HepG2 (cell line): ENCODE results near the gene OR14A16. TPM values are rescaled to one million over a fixed set of nuclear protein-coding genes. Genes with fewer than 3 reads are reported as not detected.

Experiments used
- ATAC-seq: fragments of 200-7000 bp; cut with Tn5 transposase; 3 replicates; pipeline ENCODE4 v1.9.1; 2020; ENCODE audit warnings: mild to moderate bottlenecking, moderate library complexity
- BruUV-seq: library from RNA; stranded (reverse); fragments of 400-500 nt; replicated peaks from 2 replicates; lab custom pipeline; 2021; lab: Mats Ljungman, UMichigan
- CTCF ChIA-PET: fragments of 300-600 bp; formaldehyde crosslinking; extraction: SDS; loops from one replicate; lab custom pipeline; 2021; ENCODE audit warnings: low total read pairs, inconsistent platforms, low intra/inter-chr PET ratio; lab: Yijun Ruan, JAX
- POLR2A ChIA-PET: fragments of 350-600 bp; sonication (Branson Sonifier 250); formaldehyde crosslinking; loops from one replicate; lab custom pipeline; 2020; ENCODE audit warnings: antibody characterized with exemption, inconsistent platforms; lab: Yijun Ruan, JAX
- DNase-seq: peaks from one replicate; pipeline ENCODE4 v3.0.0-alpha.2; 2015; ENCODE audit warnings: low spot score
- FAIRE-seq: peaks from 3 replicates; lab custom pipeline; 2011; peaks lifted over from hg19 to GRCh38; lab: Jason Lieb, UNC
- H2AFZ ChIP-seq: one replicate; pipeline ENCODE4 v1.6.1; 2011; ENCODE audit warnings: low read length, inconsistent platforms
- H3K27ac ChIP-seq: fragments of 300-600 bp; 3 replicates; pipeline ENCODE4 v1.8.0; 2011; ENCODE audit warnings: mixed run types, mild to moderate bottlenecking, mixed read lengths, low read length, inconsistent platforms; ENCODE audit not compliant: insufficient read depth; ENCODE audit errors: extremely low read length
- H3K27me3 ChIP-seq, 2 experiments: fragments of 200-600 bp in 1 of 2; 2 replicates in 1 of 2; 3 replicates in 1 of 2; pipeline versions ENCODE4 v1.6.0 to v1.8.0; 2011; ENCODE audit warnings: low read length in 2 of 2, mild to moderate bottlenecking in 2 of 2, moderate library complexity in 2 of 2, inconsistent platforms in 1 of 2; ENCODE audit not compliant: insufficient read depth in 2 of 2, control insufficient read depth in 1 of 2
- H3K36me3 ChIP-seq, 2 experiments: fragments of 200-600 bp in 1 of 2; replicated peaks in 1 of 2; 2 replicates in 1 of 2; 3 replicates in 1 of 2; pipeline versions ENCODE4 v1.5.1 to v1.8.0; 2011; ENCODE audit warnings: low read length in 2 of 2, inconsistent platforms in 1 of 2; ENCODE audit not compliant: insufficient read depth in 2 of 2, control insufficient read depth in 1 of 2
- H3K4me1 ChIP-seq: 2 replicates; pipeline ENCODE4 v1.5.1; 2012; ENCODE audit warnings: low read length, inconsistent platforms; ENCODE audit not compliant: insufficient read depth
- H3K4me2 ChIP-seq: 2 replicates; pipeline ENCODE4 v1.6.0; 2011; ENCODE audit warnings: low read depth, low read length, inconsistent platforms
- H3K4me3 ChIP-seq, 3 experiments: fragments of 200-600 bp in 1 of 3; sonication (generic), shearing (Covaris generic) in 1 of 3; replicated peaks in 1 of 3; 2 replicates each; pipeline ENCODE4 v1.5.1; 2011 to 2016; ENCODE audit warnings: low read length in 3 of 3, inconsistent platforms in 2 of 3, low read depth in 2 of 3, mild to moderate bottlenecking in 2 of 3, control low read depth in 1 of 3, mixed read lengths in 1 of 3; ENCODE audit not compliant: insufficient read depth in 1 of 3
- H3K79me2 ChIP-seq: one replicate; pipeline ENCODE4 v1.6.1; 2011; ENCODE audit warnings: low read length, inconsistent platforms; ENCODE audit not compliant: insufficient read depth
- H3K9ac ChIP-seq: 2 replicates; pipeline ENCODE4 v1.6.0; 2011; ENCODE audit warnings: mild to moderate bottlenecking, low read depth, low read length, inconsistent platforms; ENCODE audit not compliant: insufficient read depth
- H3K9me3 ChIP-seq: 2 replicates; pipeline ENCODE4 v1.5.1; 2012; ENCODE audit warnings: mild to moderate bottlenecking, low read length
- H4K20me1 ChIP-seq: 2 replicates; pipeline ENCODE4 v1.6.0; 2011; ENCODE audit warnings: inconsistent platforms, mild to moderate bottlenecking, low read length, moderate library complexity; ENCODE audit not compliant: insufficient read depth
- AGO2 ChIP-seq: fragments of 200-400 bp; formaldehyde crosslinking; optimal IDR thresholded peaks from 2 replicates; pipeline ENCODE3; 2017; ENCODE audit warnings: mild to moderate bottlenecking, low read depth, low read length, moderate library complexity
- CREB1 ChIP-seq, 2 experiments: fragments of 450-650 bp in 1 of 2; IDR thresholded peaks; 2 replicates each; pipeline ENCODE4 v1.6.1; 2016 to 2017; ENCODE audit warnings: control low read depth in 1 of 2, mild to moderate bottlenecking in 1 of 2, missing compliant biosample characterization in 1 of 2, missing genetic modification characterization in 1 of 2
- PHB2 ChIP-seq: fragments of 450-650 bp; IDR thresholded peaks from 2 replicates; pipeline ENCODE4 v1.6.1; 2018; ENCODE audit not compliant: partially characterized antibody
- PHF21A ChIP-seq: sonication (generic); formaldehyde crosslinking; IDR thresholded peaks from 2 replicates; pipeline ENCODE4 v1.5.0; 2020; ENCODE audit warnings: mild to moderate bottlenecking, missing genetic modification reagents
- SMARCE1 ChIP-seq: fragments of 450-650 bp; IDR thresholded peaks from 2 replicates; pipeline ENCODE4 v1.6.1; 2017; ENCODE audit warnings: borderline replicate concordance
- ZNF629 ChIP-seq: sonication (generic); formaldehyde crosslinking; conservative IDR thresholded peaks from 2 replicates; pipeline ENCODE4 v1.5.0; 2020; ENCODE audit warnings: missing genetic modification reagents
- WGBS: methylation state at CpG from one replicate; pipeline ENCODE4 v1.1.6; 2017; ENCODE audit warnings: low lambda C conversion rate; 5-methylcytosine and 5-hydroxymethylcytosine counted together
- in situ Hi-C: cut with HindIII; loops from 2 replicates; pipeline ENCODE4 v1.10.0; 2017; ENCODE audit warnings: low pct_unique_long_range_greater_than_20kb; ENCODE audit not compliant: extremely low pct_ligation_motif_present
- intact Hi-C: fragments of 100-400 bp; cut with micrococcal nuclease; formaldehyde crosslinking; loops from one replicate; pipeline ENCODE4 v1.10.0; 2022; ENCODE audit not compliant: unreplicated experiment
- polyA plus RNA-seq, 8 experiments: library from polyadenylated mRNA; depleted of rRNA in 3 of 8; stranded (reverse) in 7 of 8; unstranded in 1 of 8; fragments of >200 nt; fragmentation: Illumina TruSeq in 4 of 8; extraction: Trizol in 4 of 8; gene quantifications; 2 replicates each; pipeline versions ENCODE4 v1.2.1 to v1.2.3, GENCODE V29; 2011 to 2016; ENCODE audit warnings: low read depth in 4 of 8, missing spikeins in 1 of 8, mixed read lengths in 1 of 8; ENCODE audit not compliant: insufficient read depth in 1 of 8
- total RNA-seq, 5 experiments: library from RNA; depleted of rRNA; stranded (reverse); fragments of >200 nt; fragmentation: Illumina TruSeq; extraction: Trizol; gene quantifications; 2 replicates each; pipeline ENCODE4 v1.2.3, GENCODE V29; 2016; ENCODE audit warnings: low read depth in 1 of 5

The OR14A16 gene
- total and polyA plus RNA-seq, 2 of the 13 experiments (the other 11 are each of a cell fraction or from before 2014, with no cell fraction given) = not detected

GRCh38 chr1:247840818-247841217 lies 16.9 kb upstream of the OR14A16 start:
- POLR2A ChIA-PET = no interaction called here
- FAIRE-seq (no peak), ATAC-seq (no peak), DNase-seq (no peak)
- intact Hi-C loops (no loop called here), in situ Hi-C loops (no loop called here)
- no peaks in the 10 kb centered on the region for H3K36me3 ChIP-seq
- H2AFZ ChIP-seq = no peak overlapping the region
- H3K4me1 ChIP-seq = no peaks in the 10 kb centered on the region
- H3K9ac ChIP-seq = no peak overlapping the region
- H4K20me1 ChIP-seq = no peaks in the 10 kb centered on the region
- TF ChIP-seq AGO2 (no peak), PHB2 (no peak), PHF21A (CRISPR knock-in tag) (no peak), ZNF629 (CRISPR knock-in tag) (no peak)
- 28% methylated on average over 2 of the region's 2 CpGs for WGBS
- BruUV-seq = no TSS peak
- no peaks in the 10 kb centered on the region for H3K9me3 ChIP-seq
- no peak overlapping the region for H3K4me2 ChIP-seq
- no peak overlapping the region for H3K27ac ChIP-seq
- no peaks in the 10 kb centered on the region; a peak in 1 of 5 replicates for H3K27me3 ChIP-seq
- H3K4me3 ChIP-seq = no peak overlapping the region
- CTCF ChIA-PET = no interaction called here
- H3K79me2 ChIP-seq = no peaks in the 10 kb centered on the region

DNA sequence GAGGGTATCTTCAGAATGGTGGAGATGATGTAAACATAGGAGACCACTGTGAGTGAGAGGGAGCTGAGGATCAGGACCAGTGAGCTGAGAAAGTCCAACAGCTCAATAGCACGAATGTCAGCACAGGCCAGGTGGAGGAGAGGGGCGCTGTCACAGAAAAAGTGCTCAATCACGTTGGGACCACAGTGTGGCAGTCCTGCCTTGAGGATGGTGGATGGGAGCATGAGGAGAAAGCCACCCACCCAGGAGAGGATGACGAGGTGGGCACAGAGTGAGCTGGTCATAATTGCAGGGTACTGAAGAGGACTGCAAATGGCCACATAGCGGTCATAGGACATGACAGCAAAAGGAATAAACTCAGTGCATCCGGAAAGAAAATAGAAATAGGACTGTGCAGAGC lies 9.7 kb upstream of the OR14A16 start:
- Histone ChIP-seq H2AFZ (no peak overlapping the region), H4K20me1 (no peaks in the 10 kb centered on the region), H3K9ac (no peak overlapping the region), H3K79me2 (no peaks in the 10 kb centered on the region), H3K9me3 (peaks cover under 1% of the 10 kb centered on the region; the same call in 1 of the 2 replicates), H3K27me3 (no peaks in the 10 kb centered on the region), H3K4me2 (no peak overlapping the region), H3K36me3 (no peaks in the 10 kb centered on the region)
- 4% methylated on average over 6 of the region's 6 CpGs for WGBS
- in situ Hi-C loops (no loop called here), intact Hi-C loops (no loop called here)
- ChIA-PET CTCF (no interaction called here), POLR2A (no interaction called here)
- no TSS peak for BruUV-seq
- ATAC-seq = peak; percentile 29; the same call in 1 of the 3 replicates
- no peak for FAIRE-seq
- TF ChIP-seq SMARCE1 (no peak), CREB1 (IDR thresholded peaks at IDR 0.05) (peak; percentile 39; the same call in 1 of the 2 replicates), CREB1 (CRISPR knock-in tag; IDR thresholded peaks at IDR 0.05) (no peak)
- TF ChIP-seq, all 625 proteins: peak for 1
- H3K27ac ChIP-seq = no peak overlapping the region
- no peaks in the 10 kb centered on the region for H3K4me1 ChIP-seq
- no peak overlapping the region for H3K4me3 ChIP-seq
- no peak for DNase-seq
